ENCODE data around the gene CEP120.
A peak's percentile ranks its signal among the peaks of the same experiment; 100 is the strongest.
"Not testable (repeated sequence)": the region's sequence is repeated elsewhere in the genome, so short reads cannot be mapped to it uniquely, and the experiment has no call there.

CEP120 gene

DNA sequence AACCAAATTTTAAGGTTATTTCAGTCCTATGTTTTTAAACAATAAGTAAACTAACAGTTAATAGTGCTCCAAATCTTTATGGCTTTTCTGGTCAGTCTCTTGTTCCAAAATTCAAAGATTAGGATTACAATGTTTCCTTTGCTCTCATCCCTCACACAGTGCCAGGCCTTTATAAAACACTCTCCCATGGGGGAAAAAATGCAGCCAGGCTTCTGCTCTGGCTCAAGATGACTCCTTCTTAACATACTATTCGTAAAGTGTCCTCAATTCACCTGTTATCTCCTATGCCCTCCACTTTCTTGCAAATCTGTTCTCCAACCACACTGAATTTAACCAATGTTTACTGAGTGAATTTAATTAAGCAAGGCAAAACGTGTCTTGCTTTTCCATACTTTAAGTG, 1.4 kb downstream of the CEP120 start:
- no peak for TF ChIP-seq CTCF (IDR thresholded peaks at IDR 0.05; ENCODE audit: low read depth, low read length)
- no peak for DNase-seq (ENCODE audit: low read depth in 2 of 2)
- peak overlapping the region; percentile 70 to 75 for H3K4me3 ChIP-seq (replicated peaks in 1 of 2; ENCODE audit: low read depth in 2 of 2, low read length in 2 of 2)

DNA sequence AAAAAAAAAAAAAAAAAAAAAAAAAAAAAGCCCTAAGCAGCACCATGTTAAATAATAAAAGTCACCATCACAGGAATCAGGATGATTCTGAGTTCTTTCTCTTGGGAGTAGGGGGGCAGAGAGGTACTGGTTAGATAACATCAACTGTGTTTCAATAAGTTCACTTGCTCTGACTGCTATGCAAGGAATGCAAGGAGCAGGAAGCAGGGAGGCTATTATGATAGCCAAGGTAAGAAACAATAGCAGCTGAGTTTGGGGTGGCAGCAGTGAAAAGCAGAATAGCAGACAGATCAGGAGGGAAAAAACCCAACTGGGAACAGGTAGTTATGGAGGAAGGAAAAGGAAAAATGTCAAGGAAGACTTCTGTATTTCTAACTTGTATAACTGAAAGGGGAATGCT, 8.2 kb downstream of the CEP120 start:
- no peak for DNase-seq (ENCODE audit: low read depth in 2 of 2)
- H3K4me3 ChIP-seq (replicated peaks in 1 of 2; ENCODE audit: low read depth in 2 of 2, low read length in 2 of 2): no peak overlapping the region
- no peak for TF ChIP-seq CTCF (IDR thresholded peaks at IDR 0.05; ENCODE audit: low read depth, low read length)

DNA sequence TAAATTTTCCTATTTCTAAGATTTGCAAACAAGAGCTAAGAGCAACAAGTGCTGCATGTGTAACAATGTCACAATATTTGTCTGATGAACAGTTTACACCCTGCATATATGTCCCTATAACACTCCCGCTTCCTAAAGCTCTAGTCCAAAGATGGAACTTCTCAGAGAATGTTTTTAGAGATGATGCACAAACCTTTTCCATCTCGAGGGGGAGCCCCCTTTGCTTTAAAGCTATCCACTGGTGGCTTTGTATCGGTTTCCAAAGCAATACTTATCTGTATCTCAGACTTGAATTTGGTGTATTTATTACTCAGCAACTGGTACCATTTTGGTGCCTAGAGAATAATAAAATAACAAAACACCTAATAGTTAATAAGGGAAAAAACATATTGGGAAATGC, 11.0 kb downstream of the CEP120 start:
- no peak for DNase-seq (ENCODE audit: low read depth in 2 of 2)
- no peak for TF ChIP-seq CTCF (IDR thresholded peaks at IDR 0.05; ENCODE audit: low read depth, low read length)
- H3K4me3 ChIP-seq (replicated peaks in 1 of 2; ENCODE audit: low read depth in 2 of 2, low read length in 2 of 2): no peak overlapping the region

- not testable (repeated sequence) for H3K4me3 ChIP-seq (replicated peaks in 1 of 2; ENCODE audit: low read depth in 2 of 2, low read length in 2 of 2); DNase-seq (ENCODE audit: low read depth in 2 of 2)
Observed at GRCh38 chr5:123401999-123402398, 21.2 kb downstream of the CEP120 start.

GRCh38 chr5:123401320-123401719, 21.9 kb downstream of the CEP120 start:
- no peak overlapping the region for H3K4me3 ChIP-seq (replicated peaks in 1 of 2; ENCODE audit: low read depth in 2 of 2, low read length in 2 of 2)
- DNase-seq (ENCODE audit: low read depth in 2 of 2): no peak
- TF ChIP-seq CTCF (IDR thresholded peaks at IDR 0.05; ENCODE audit: low read depth, low read length): no peak

- H3K4me3 ChIP-seq (replicated peaks in 1 of 2; ENCODE audit: low read depth in 2 of 2, low read length in 2 of 2); DNase-seq (ENCODE audit: low read depth in 2 of 2): not testable (repeated sequence)
Observed at GRCh38 chr5:123400870-123401291, 22.3 kb downstream of the CEP120 start.

DNA sequence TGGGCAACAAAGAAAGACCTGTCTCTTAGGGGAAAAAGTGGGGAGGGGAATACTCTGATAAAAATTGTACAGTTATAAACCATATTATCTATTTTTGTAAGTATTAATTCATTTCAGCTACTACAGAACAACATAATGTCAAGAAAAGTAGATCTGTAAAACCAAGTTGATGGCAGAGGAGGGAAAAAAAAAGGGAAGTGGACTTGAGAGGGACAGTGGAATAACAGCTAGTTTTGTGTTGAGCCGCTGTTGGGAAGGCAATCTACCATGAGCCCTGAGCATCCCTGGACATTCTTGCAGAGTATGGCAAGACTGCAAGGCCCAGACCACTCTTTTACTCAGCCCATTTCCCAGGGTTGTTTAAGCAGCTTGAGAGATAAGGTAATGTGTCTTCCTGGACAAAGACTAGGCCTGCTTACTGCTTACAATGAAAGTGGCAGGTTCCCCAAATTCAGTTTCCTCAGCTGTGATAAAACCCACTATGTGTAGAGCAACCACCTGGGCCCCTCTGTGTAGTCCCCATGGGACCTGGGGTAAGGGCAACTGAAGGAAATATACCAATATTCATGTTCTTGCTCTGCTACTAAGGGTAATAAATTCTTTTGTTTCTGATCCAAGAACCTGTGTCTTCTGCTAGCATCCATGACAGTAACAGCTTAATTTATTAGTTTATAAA, 25.0 kb downstream of the CEP120 start:
- no peak for TF ChIP-seq CTCF (IDR thresholded peaks at IDR 0.05; ENCODE audit: low read depth, low read length)
- H3K4me3 ChIP-seq (replicated peaks in 1 of 2; ENCODE audit: low read depth in 2 of 2, low read length in 2 of 2): no peak overlapping the region
- DNase-seq (ENCODE audit: low read depth in 2 of 2): no peak

DNA sequence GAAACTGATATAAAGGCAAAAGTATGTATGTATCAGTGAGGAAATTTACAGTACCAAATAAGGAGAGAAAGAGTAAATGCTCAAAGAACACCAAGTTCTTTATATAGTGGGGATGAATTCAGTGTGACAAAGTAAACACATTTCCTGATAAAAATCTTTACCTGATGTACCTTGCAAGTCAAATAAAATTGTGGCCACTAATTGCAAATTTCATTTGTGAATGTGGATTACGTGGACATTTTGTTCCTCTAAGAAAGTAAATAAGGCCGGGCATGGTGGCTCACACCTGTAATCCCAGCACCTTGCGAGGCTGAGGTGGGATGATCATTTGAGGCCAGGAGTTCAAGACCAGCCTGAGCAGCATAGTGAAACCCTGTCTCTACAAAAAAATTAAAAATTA, 25.7 kb downstream of the CEP120 start:
- no peak for TF ChIP-seq CTCF (IDR thresholded peaks at IDR 0.05; ENCODE audit: low read depth, low read length)
- no peak overlapping the region for H3K4me3 ChIP-seq (replicated peaks in 1 of 2; ENCODE audit: low read depth in 2 of 2, low read length in 2 of 2)
- DNase-seq (ENCODE audit: low read depth in 2 of 2): no peak

All from cardiac fibroblast (primary cell).